ENCODE measurements around the gene KLHDC10.

GRCh38 chr7:130107949-130108674 lies 37.8 kb downstream of the KLHDC10 start:
- no peak for TF ChIP-seq EZH2 (IDR thresholded peaks at IDR 0.05; ENCODE audit: insufficient read depth, poor library complexity, severe bottlenecking)
- no peak for TF ChIP-seq EZH2phosphoT487 (IDR thresholded peaks at IDR 0.05; ENCODE audit: insufficient read depth, low read depth)
